B cell (primary cell): Measurements from ENCODE around the gene TMEM115. TPM values are rescaled to one million over a fixed set of nuclear protein-coding genes. Genes with fewer than 3 reads are reported as not detected.

ENCODE experiments used
- ATAC-seq: fragments of 200-7000 bp; cut with Tn5 transposase; one replicate; pipeline ENCODE4 v1.10.0; 2021; ENCODE audit warnings: low read depth, mild to moderate bottlenecking, moderate number of reproducible peaks, moderate library complexity
- CTCF ChIA-PET: fragments of 350-600 bp; sonication (Branson Sonifier 250); formaldehyde crosslinking; loops from one replicate; lab custom pipeline; 2021; ENCODE audit warnings: antibody characterized with exemption, inconsistent platforms; lab: Charles Lee
- POLR2A ChIA-PET: fragments of 350-600 bp; sonication (Branson Sonifier 250); formaldehyde crosslinking; loops from one replicate; lab custom pipeline; 2021; ENCODE audit warnings: antibody characterized with exemption; lab: Charles Lee
- DNase-seq: peaks from one replicate; pipeline ENCODE4 v3.0.0; 2013
- H2AFZ ChIP-seq: 2 replicates; pipeline ENCODE4 v1.6.1; 2012; ENCODE audit warnings: mild to moderate bottlenecking, low read depth, low read length; ENCODE audit not compliant: insufficient read depth, poor library complexity, severe bottlenecking
- H3K27ac ChIP-seq, 2 donors: 1 replicate in 1 of 2; 2 replicates in 1 of 2; pipeline ENCODE4 v1.5.1; 2012 to 2013; ENCODE audit warnings: low read length in 2 of 2, mild to moderate bottlenecking in 2 of 2, moderate library complexity in 1 of 2
- H3K27me3 ChIP-seq, 4 experiments: fragments of 200-600 bp in 1 of 4; sonication (generic) in 1 of 4; replicated peaks in 1 of 4; 1 replicate in 2 of 4; 2 replicates in 2 of 4; pipeline versions ENCODE4 v1.6.1 to v1.7.0; 2013 to 2016; ENCODE audit warnings: low read length in 3 of 4, mild to moderate bottlenecking in 2 of 4, mixed read lengths in 1 of 4, moderate library complexity in 1 of 4; ENCODE audit not compliant: insufficient read depth in 4 of 4, control insufficient read depth in 3 of 4; ENCODE audit errors: control extremely low read depth in 1 of 4
- H3K36me3 ChIP-seq, 2 experiments: replicated peaks in 1 of 2; 1 replicate in 1 of 2; 2 replicates in 1 of 2; pipeline versions ENCODE4 v1.6.1 to v1.7.1; 2013; ENCODE audit warnings: low read length in 1 of 2; ENCODE audit not compliant: insufficient read depth in 2 of 2, control insufficient read depth in 1 of 2; ENCODE audit errors: control extremely low read depth in 1 of 2, extremely low read depth in 1 of 2
- H3K4me1 ChIP-seq, 2 donors: fragments of 200-600 bp in 1 of 2; sonication (generic) in 1 of 2; 1 replicate in 1 of 2; 2 replicates in 1 of 2; pipeline versions ENCODE4 v1.5.1 to v1.6.1; 2013 to 2017; ENCODE audit warnings: low read length in 2 of 2; ENCODE audit not compliant: control insufficient read depth in 2 of 2, insufficient read depth in 2 of 2
- H3K4me2 ChIP-seq: replicated peaks from 2 replicates; pipeline ENCODE3; 2012; ENCODE audit warnings: mild to moderate bottlenecking, low read depth, low read length; ENCODE audit not compliant: poor library complexity, severe bottlenecking
- H3K4me3 ChIP-seq, 5 experiments: fragments of 200-600 bp in 1 of 5; sonication (generic) in 1 of 5; 1 replicate in 3 of 5; 2 replicates in 2 of 5; pipeline versions ENCODE4 v1.5.1 to v1.7.0; 2011 to 2016; ENCODE audit warnings: low read length in 4 of 5, mild to moderate bottlenecking in 4 of 5, low read depth in 2 of 5, control low read depth in 1 of 5, moderate library complexity in 1 of 5; ENCODE audit not compliant: insufficient read depth in 1 of 5; ENCODE audit errors: control extremely low read depth in 1 of 5, extremely low read depth in 1 of 5
- H3K79me2 ChIP-seq: fragments of 200-600 bp; sonication (generic); one replicate; pipeline ENCODE4 v1.6.0; 2016; ENCODE audit warnings: low read length; ENCODE audit not compliant: control insufficient read depth, insufficient read depth
- H3K9ac ChIP-seq: fragments of 200-600 bp; sonication (generic); 2 replicates; pipeline ENCODE4 v1.6.1; 2017; ENCODE audit warnings: mild to moderate bottlenecking, low read length, moderate library complexity
- H3K9me3 ChIP-seq, 3 donors: one replicate each; pipeline versions ENCODE4 v1.6.1 to v1.7.1; 2013; ENCODE audit warnings: low read length in 2 of 3; ENCODE audit not compliant: control insufficient read depth in 2 of 3, insufficient read depth in 1 of 3; ENCODE audit errors: control extremely low read depth in 1 of 3
- H4K20me1 ChIP-seq: 2 replicates; pipeline ENCODE4 v1.6.0; 2012; ENCODE audit warnings: mild to moderate bottlenecking, low read length; ENCODE audit not compliant: insufficient read depth, control insufficient read depth, poor library complexity, severe bottlenecking
- H3K27ac Mint-ChIP-seq: one replicate; pipeline ENCODE4 v1.8.0; 2021; ENCODE audit warnings: mixed read lengths
- H3K27me3 Mint-ChIP-seq: one replicate; pipeline ENCODE4 v1.8.0; 2021; ENCODE audit warnings: mixed read lengths
- H3K4me1 Mint-ChIP-seq: one replicate; pipeline ENCODE4 v1.8.0; 2021; ENCODE audit warnings: mixed read lengths
- H3K4me3 Mint-ChIP-seq: one replicate; pipeline ENCODE4 v1.8.0; 2021; ENCODE audit warnings: mixed read lengths
- H3K9me3 Mint-ChIP-seq: one replicate; pipeline ENCODE4 v1.8.0; 2022; ENCODE audit warnings: mixed read lengths; ENCODE audit not compliant: insufficient read depth
- CTCF ChIP-seq: fragments of 200-600 bp; IDR thresholded peaks from one replicate; pipeline ENCODE4 v1.8.0; 2022; ENCODE audit warnings: antibody characterized with exemption, mild to moderate bottlenecking
- EZH2 ChIP-seq: IDR thresholded peaks from 2 replicates; pipeline ENCODE4 v1.6.1; 2012; ENCODE audit warnings: borderline replicate concordance, low read depth, mild to moderate bottlenecking, moderate library complexity, low read length; ENCODE audit not compliant: insufficient read depth, poor library complexity, severe bottlenecking
- WGBS: methylation state at CpG from one replicate; pipeline ENCODE4 v1.1.5; 2013; ENCODE audit warnings: missing lambda C conversion rate; ENCODE audit not compliant: insufficient coverage; 5-methylcytosine and 5-hydroxymethylcytosine counted together
- intact Hi-C: fragments of 100-400 bp; cut with micrococcal nuclease; formaldehyde crosslinking; loops from one replicate; pipeline ENCODE4 v1.10.0; 2022
- polyA plus RNA-seq: library from polyadenylated mRNA; depleted of rRNA; stranded (reverse); fragments of >200 nt; gene quantifications from 2 replicates; pipeline ENCODE4 v1.2.3, GENCODE V29; 2012
- total RNA-seq, 2 donors: library from RNA; stranded (reverse); fragments of 120-200 nt in 1 of 2; gene quantifications; 1 replicate in 1 of 2; 2 replicates in 1 of 2; pipeline versions ENCODE4 v1.2.3 to v1.2.4, GENCODE V29; 2013 to 2022

Gene TMEM115
- total and polyA plus RNA-seq, 2 donors (not counting 1 experiment from before 2014, with no cell fraction given) = 19.8 to 27.2 TPM

DNA sequence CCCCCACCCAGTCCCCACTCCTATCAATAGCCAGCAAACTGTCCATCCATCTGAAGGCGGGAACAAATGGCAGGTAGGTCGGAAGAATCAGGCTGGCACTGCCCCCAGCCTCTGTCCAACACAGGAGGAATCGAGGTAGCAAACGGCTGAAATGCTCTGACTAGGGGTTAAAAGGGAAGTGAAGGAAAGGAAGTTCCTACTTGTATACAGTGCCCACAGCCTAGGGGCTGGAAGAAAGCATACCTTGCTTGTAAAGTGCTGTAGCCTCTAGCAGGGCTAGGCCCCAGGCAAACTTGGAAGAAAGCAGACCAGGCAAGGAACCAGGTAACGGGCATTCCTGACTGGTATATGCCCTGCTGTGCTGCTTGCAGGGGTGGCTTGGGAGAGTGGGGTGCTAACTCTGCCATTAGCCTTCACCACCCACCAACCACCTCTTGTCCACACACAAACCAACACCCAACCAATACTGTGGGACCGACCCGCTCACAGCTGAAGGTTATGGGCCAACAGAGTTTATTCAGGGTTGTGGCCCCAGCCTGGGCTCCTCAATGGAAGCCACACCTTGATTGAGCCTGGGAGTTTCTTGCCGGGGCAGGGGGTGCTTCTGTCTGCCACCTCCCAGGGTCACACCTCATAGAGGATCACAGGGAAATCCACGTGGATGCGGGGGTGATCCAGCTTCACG lies 33.7 kb downstream of the TMEM115 start:
- peaks cover 26% of the 10 kb centered on the region for H3K79me2 ChIP-seq
- peaks cover 11% of the 10 kb centered on the region for H4K20me1 ChIP-seq
- no peak for TF ChIP-seq CTCF
- TF ChIP-seq EZH2 = no peak
- peaks cover 0 to 33% of the 10 kb centered on the region in 2 experiments for H3K36me3 ChIP-seq
- CTCF ChIA-PET = interaction anchor here (1.5 to 3.4 kb wide), 7 partner anchors 10 to 99 kb away, joined by 4 to 28 read pairs (median 11); partner anchors contain the start of genes HYAL3, IFRD2 and NAA80
- H2AFZ ChIP-seq = no peak overlapping the region
- Mint-ChIP-seq H3K4me1 (peaks cover 34% of the 10 kb centered on the region), H3K27me3 (no peaks in the 10 kb centered on the region), H3K27ac (no peak overlapping the region), H3K4me3 (peak overlapping the region; percentile 26), H3K9me3 (no peaks in the 10 kb centered on the region)
- intact Hi-C loops = no loop called here
- H3K4me1 ChIP-seq = peaks cover 20 to 36% of the 10 kb centered on the region in 2 donors
- H3K27ac ChIP-seq = no peak overlapping the region
- H3K27me3 ChIP-seq = no peaks in the 10 kb centered on the region
- POLR2A ChIA-PET = interaction anchor here (1.2 to 2.9 kb wide), 2 partner anchors 11 to 12 kb away, joined by 3 to 16 read pairs; no protein-coding TSS in a partner anchor
- H3K4me2 ChIP-seq = no peak overlapping the region
- no peak overlapping the region for H3K4me3 ChIP-seq
- 96% methylated on average over 6 of the region's 11 CpGs for whole genome bisulfite sequencing
- H3K9me3 ChIP-seq = peaks cover 0 to 3% (median 0%) of the 10 kb centered on the region in 3 donors
- DNase-seq = no peak
- no peak overlapping the region for H3K9ac ChIP-seq
- ATAC-seq = no peak

GRCh38 chr3:50325113-50325480 lies 34.2 kb downstream of the TMEM115 start:
- H3K27ac Mint-ChIP-seq = no peak overlapping the region
- H3K4me1 ChIP-seq = peaks cover 25 to 41% of the 10 kb centered on the region in 2 donors

More at GRCh38 chr3:50325113-50325480, 34.2 kb downstream of the TMEM115 start:
- intact Hi-C loops = no loop called here
- Histone ChIP-seq H3K27ac (no peak overlapping the region), H3K36me3 (peaks cover 0 to 27% of the 10 kb centered on the region in 2 experiments), H3K27me3 (no peaks in the 10 kb centered on the region), H2AFZ (no peak overlapping the region), H4K20me1 (peaks cover 11% of the 10 kb centered on the region), H3K9me3 (peaks cover 0 to 3% (median 0%) of the 10 kb centered on the region in 3 donors), H3K9ac (no peak overlapping the region), H3K4me3 (no peak overlapping the region), H3K79me2 (peaks cover 21% of the 10 kb centered on the region), H3K4me2 (no peak overlapping the region)
- DNase-seq (no peak), ATAC-seq (no peak)
- Mint-ChIP-seq H3K4me1 (peaks cover 39% of the 10 kb centered on the region), H3K4me3 (peak overlapping the region; percentile 26), H3K27me3 (no peaks in the 10 kb centered on the region), H3K9me3 (no peaks in the 10 kb centered on the region)
- no CpG with 5 or more reads among the region's 2 CpGs for WGBS
- TF ChIP-seq EZH2 (no peak), CTCF (no peak)
- POLR2A ChIA-PET = interaction anchor here (2.9 kb wide), 1 partner anchor 12 kb away, joined by 16 read pairs; no protein-coding TSS in a partner anchor
- CTCF ChIA-PET = interaction anchor here (0.7 to 3.1 kb wide), 11 partner anchors 10 to 99 kb away, joined by 3 to 28 read pairs (median 6); partner anchors contain the start of genes HYAL3, IFRD2 and NAA80
